Measurements from ENCODE around the gene P4HB.

Gene P4HB

GRCh38 chr17:81859906-81860755 is at the start of gene P4HB:
TSS of gene P4HB (minus strand) at chr17:81860535. CDS start at chr17:81860471, 64 bp downstream.
- DNase-seq (ENCODE audit: low read depth in 2 of 2, low spot score in 1 of 2), result no peak

- DNase-seq (ENCODE audit: low read depth in 2 of 2, low spot score in 1 of 2), result no peak
Observed at GRCh38 chr17:81909231-81909630, 48.9 kb upstream of the P4HB start.

- DNase-seq (ENCODE audit: low read depth in 2 of 2, low spot score in 1 of 2), result no peak
Observed at GRCh38 chr17:81908793-81909192, 48.5 kb upstream of the P4HB start.

GRCh38 chr17:81907219-81908145 is 47.1 kb upstream of the P4HB start:
- no peak for DNase-seq (ENCODE audit: low read depth in 2 of 2, low spot score in 1 of 2)

- DNase-seq (ENCODE audit: low read depth in 2 of 2, low spot score in 1 of 2), result no peak
Observed at GRCh38 chr17:81906476-81907218, 46.3 kb upstream of the P4HB start.

GRCh38 chr17:81905993-81906392 is 45.7 kb upstream of the P4HB start:
- no peak for DNase-seq (ENCODE audit: low read depth in 2 of 2, low spot score in 1 of 2)

- DNase-seq (ENCODE audit: low read depth in 2 of 2, low spot score in 1 of 2), result no peak
Observed at GRCh38 chr17:81905424-81905875, 45.1 kb upstream of the P4HB start.

GRCh38 chr17:81904600-81905423 is 44.5 kb upstream of the P4HB start:
- DNase-seq (ENCODE audit: low read depth in 2 of 2, low spot score in 1 of 2), result no peak

- DNase-seq (ENCODE audit: low read depth in 2 of 2, low spot score in 1 of 2), result no peak
Observed at GRCh38 chr17:81903896-81904599, 43.7 kb upstream of the P4HB start.

GRCh38 chr17:81903415-81903831 is 43.1 kb upstream of the P4HB start:
- no peak for DNase-seq (ENCODE audit: low read depth in 2 of 2, low spot score in 1 of 2)

- DNase-seq (ENCODE audit: low read depth in 2 of 2, low spot score in 1 of 2), result no peak
Observed at GRCh38 chr17:81902653-81903414, 42.5 kb upstream of the P4HB start.

- DNase-seq (ENCODE audit: low read depth in 2 of 2, low spot score in 1 of 2), result no peak
Observed at GRCh38 chr17:81902023-81902652, 41.8 kb upstream of the P4HB start, which contains the start of gene NPB. TSS of gene NPB (plus strand) at chr17:81902238. CDS start at chr17:81902278, 40 bp downstream.

- no peak for DNase-seq (ENCODE audit: low read depth in 2 of 2, low spot score in 1 of 2)
Observed at GRCh38 chr17:81901167-81902022, 41.1 kb upstream of the P4HB start.

- DNase-seq (ENCODE audit: low read depth in 2 of 2, low spot score in 1 of 2), result no peak
Observed at GRCh38 chr17:81900181-81900820, 40.0 kb upstream of the P4HB start.

GRCh38 chr17:81899514-81900166 is 39.3 kb upstream of the P4HB start:
- no peak for DNase-seq (ENCODE audit: low read depth in 2 of 2, low spot score in 1 of 2)

- no peak for DNase-seq (ENCODE audit: low read depth in 2 of 2, low spot score in 1 of 2)
Observed at GRCh38 chr17:81898885-81899284, 38.5 kb upstream of the P4HB start.

Data from stimulated activated CD8-positive, alpha-beta memory T cell treated with anti-CD3 and anti-CD28 coated beads, Interleukin-4, amount 100 ng/mL, for 4 hours (primary cell).